Colonic mucosa (tissue), 4 donors: ENCODE measurements around the gene INTS14. TPM values are rescaled to one million over a fixed set of nuclear protein-coding genes. Genes with fewer than 3 reads are reported as not detected.

Experiments used
- DNase-seq: peaks from one replicate; pipeline ENCODE4 v3.0.0-alpha.2; 2020
- H3K27ac ChIP-seq: fragments of 200-600 bp; one replicate; pipeline ENCODE4 v1.8.0; 2021
- H3K27me3 ChIP-seq: fragments of 200-600 bp; one replicate; pipeline ENCODE4 v1.8.0; 2021
- H3K36me3 ChIP-seq: fragments of 200-600 bp; one replicate; pipeline ENCODE4 v1.8.0; 2021
- H3K4me1 ChIP-seq: fragments of 200-600 bp; one replicate; pipeline ENCODE4 v1.8.0; 2021; ENCODE audit warnings: mild to moderate bottlenecking
- H3K4me3 ChIP-seq: fragments of 200-600 bp; one replicate; pipeline ENCODE4 v1.8.0; 2021
- H3K9ac ChIP-seq, 2 donors: one replicate each; pipeline ENCODE4 v1.7.0; 2013; ENCODE audit warnings: control low read depth in 2 of 2, low read depth in 2 of 2, low read length in 2 of 2
- H3K9me3 ChIP-seq: fragments of 200-600 bp; one replicate; pipeline ENCODE4 v1.8.0; 2021
- CTCF ChIP-seq: fragments of 200-600 bp; IDR thresholded peaks from one replicate; pipeline ENCODE4 v1.8.0; 2022; ENCODE audit warnings: antibody characterized with exemption, mild to moderate bottlenecking
- intact Hi-C: fragments of 100-400 bp; cut with DNase I; formaldehyde crosslinking; loops from one replicate; pipeline ENCODE4 v1.14.1; 2022
- total RNA-seq, 2 donors: library from RNA; stranded (reverse); fragmentation: NEBNext Ultra II Directional in 1 of 2; extraction: Animal tissue kit (Norgen Biotek cat#: 25700) in 1 of 2; gene quantifications; one replicate each; pipeline ENCODE4 v1.2.1, GENCODE V29; 2021
- donor health status: healthy.
- donor health status: DM: no; HTN: no; CAD: no.
- donor health status: DM: no; HTN: no; CAD: no.

Gene INTS14
- total RNA-seq, 2 donors from 2014 or later = 37.2 to 41.1 TPM

DNA sequence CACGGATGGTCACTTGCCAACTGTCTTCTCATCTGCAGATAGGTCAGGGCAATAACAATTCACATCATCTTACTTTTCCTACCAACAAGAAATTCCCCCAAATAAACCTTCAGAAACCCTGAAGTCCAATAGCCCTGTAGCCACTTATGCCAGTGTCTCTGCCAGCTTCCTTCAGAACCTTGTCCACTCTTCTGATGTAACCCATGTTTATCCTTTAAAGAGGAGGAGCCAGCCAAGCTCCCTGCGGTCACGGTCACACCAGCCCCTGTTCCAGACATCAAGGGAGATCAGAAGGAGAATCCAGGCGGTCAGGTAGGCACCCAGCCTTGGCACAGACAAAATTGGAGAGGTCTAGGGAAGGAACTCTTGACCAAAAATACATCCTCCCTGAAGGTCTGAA is 34.5 kb upstream of the INTS14 start:
- no peak overlapping the region for H3K4me3 ChIP-seq
- no peak overlapping the region for H3K9ac ChIP-seq
- no peaks in the 10 kb centered on the region for H3K9me3 ChIP-seq
- H3K27me3 ChIP-seq = no peaks in the 10 kb centered on the region
- H3K36me3 ChIP-seq = no peaks in the 10 kb centered on the region
- intact Hi-C loops = loop anchor here (10.0 kb wide), 1 partner anchor 179 kb away; no protein-coding TSS in a partner anchor
- no peaks in the 10 kb centered on the region for H3K4me1 ChIP-seq
- no peak overlapping the region for H3K27ac ChIP-seq
- no peak for TF ChIP-seq CTCF
- DNase-seq = no peak

GRCh38 chr15:65644282-65644681 is 33.4 kb upstream of the INTS14 start:
- intact Hi-C loops = loop anchor here (10.0 kb wide), 1 partner anchor 181 kb away; no protein-coding TSS in a partner anchor
- no peaks in the 10 kb centered on the region for H3K27me3 ChIP-seq
- no peak overlapping the region for H3K9ac ChIP-seq
- H3K4me1 ChIP-seq = no peaks in the 10 kb centered on the region
- H3K9me3 ChIP-seq = no peaks in the 10 kb centered on the region
- no peak for DNase-seq
- no peak overlapping the region for H3K27ac ChIP-seq
- no peaks in the 10 kb centered on the region for H3K36me3 ChIP-seq
- TF ChIP-seq CTCF = no peak
- no peak overlapping the region for H3K4me3 ChIP-seq

DNA sequence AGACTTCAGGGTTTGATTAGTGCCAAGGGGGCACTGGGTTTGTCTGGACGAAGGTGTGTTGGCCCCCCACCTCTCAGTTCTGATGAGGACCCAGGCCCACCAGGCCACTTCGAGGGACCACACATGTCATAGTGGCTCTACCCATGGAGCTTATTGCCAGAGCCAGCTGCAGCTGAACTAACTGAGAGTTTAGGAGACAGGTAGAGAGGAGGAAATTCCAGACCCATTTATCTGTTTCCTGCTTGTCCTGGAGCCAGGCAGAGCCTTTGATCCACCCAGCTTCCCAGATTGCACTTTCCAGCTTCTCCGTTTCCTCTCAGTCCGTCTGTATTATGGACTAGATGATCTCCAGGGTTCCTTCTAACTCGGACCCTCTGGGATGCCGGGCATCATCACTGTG is 31.7 kb upstream of the INTS14 start:
- no peaks in the 10 kb centered on the region for H3K9me3 ChIP-seq
- no peaks in the 10 kb centered on the region for H3K36me3 ChIP-seq
- no peak overlapping the region for H3K9ac ChIP-seq
- H3K4me3 ChIP-seq = no peak overlapping the region
- no peak overlapping the region for H3K27ac ChIP-seq
- no peaks in the 10 kb centered on the region for H3K4me1 ChIP-seq
- TF ChIP-seq CTCF = no peak
- peak; percentile 49 for DNase-seq
- H3K27me3 ChIP-seq = no peaks in the 10 kb centered on the region
- intact Hi-C loops = loop anchor here (10.0 kb wide), 1 partner anchor 182 kb away; no protein-coding TSS in a partner anchor

DNA sequence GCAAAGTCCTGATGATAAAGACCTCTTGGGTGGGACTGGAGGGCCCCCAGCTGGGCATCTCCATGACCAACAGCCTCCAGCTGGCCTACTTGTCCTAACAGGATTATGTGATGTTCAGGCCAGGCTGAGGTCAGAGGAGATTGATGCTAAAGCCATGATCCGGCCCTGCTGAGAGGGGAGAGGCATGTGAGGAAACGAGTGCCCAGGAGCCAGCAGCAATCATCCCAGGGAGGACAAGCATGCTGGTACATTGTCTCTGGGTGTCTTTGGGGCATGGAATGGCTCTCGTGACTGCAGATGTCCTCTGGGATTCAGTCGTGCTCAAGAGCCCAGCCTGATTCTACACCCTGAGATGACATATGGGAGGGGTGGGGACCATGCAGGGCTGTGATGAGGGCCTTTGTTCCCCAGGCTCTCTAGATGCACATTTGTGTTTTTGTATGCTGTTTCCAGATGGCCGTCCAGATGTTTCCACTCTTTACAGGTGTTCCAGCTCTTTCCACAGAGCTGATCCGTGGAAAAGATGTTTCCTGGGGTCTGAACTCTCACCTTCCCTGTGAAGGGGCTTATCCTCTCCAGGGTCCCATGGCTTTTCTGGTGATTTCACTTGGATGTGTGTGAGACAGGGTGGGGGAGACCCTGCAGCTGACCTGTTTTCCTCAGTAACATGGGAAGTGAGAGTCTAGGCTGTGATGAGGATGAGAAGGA is 31.0 kb upstream of the INTS14 start:
- TF ChIP-seq CTCF = no peak
- H3K9me3 ChIP-seq = no peaks in the 10 kb centered on the region
- no peaks in the 10 kb centered on the region for H3K36me3 ChIP-seq
- intact Hi-C loops = loop anchor here (10.0 kb wide), 1 partner anchor 183 kb away; no protein-coding TSS in a partner anchor
- no peaks in the 10 kb centered on the region for H3K4me1 ChIP-seq
- H3K27ac ChIP-seq = no peak overlapping the region
- no peak overlapping the region for H3K4me3 ChIP-seq
- no peaks in the 10 kb centered on the region for H3K27me3 ChIP-seq
- H3K9ac ChIP-seq = no peak overlapping the region
- DNase-seq = no peak

- TF ChIP-seq CTCF = no peak
- H3K4me3 ChIP-seq = no peak overlapping the region
- no peaks in the 10 kb centered on the region for H3K36me3 ChIP-seq
- intact Hi-C loops = loop anchor here (2.0 kb wide), 1 partner anchor 217 kb away; no protein-coding TSS in a partner anchor
- H3K4me1 ChIP-seq = no peaks in the 10 kb centered on the region
- H3K9me3 ChIP-seq = no peaks in the 10 kb centered on the region
- H3K27me3 ChIP-seq = no peaks in the 10 kb centered on the region
- H3K9ac ChIP-seq = no peak overlapping the region
- H3K27ac ChIP-seq = no peak overlapping the region
- no peak for DNase-seq
These were observed 28.6 kb upstream of the INTS14 start for GRCh38 chr15:65639509-65639908.
